OCI-LY3 (cell line): ENCODE data around the gene MIER2.

Experiments
- H2AFZ ChIP-seq: fragments of 200-600, 300-600 bp; shearing (Covaris generic); 2 replicates; pipeline ENCODE4 v1.6.0; 2014; ENCODE audit warnings: antibody characterized with exemption, low read depth, low read length
- H3K27ac ChIP-seq: fragments of 200-600, 300-600 bp; sonication (generic); 2 replicates; pipeline ENCODE4 v1.5.1; 2014; ENCODE audit warnings: mild to moderate bottlenecking, low read length, moderate library complexity, mixed read lengths
- H3K27me3 ChIP-seq: fragments of 200-600, 300-600 bp; sonication (generic); 2 replicates; pipeline ENCODE4 v1.6.1; 2014; ENCODE audit warnings: low read depth, low read length, mixed read lengths
- H3K36me3 ChIP-seq: fragments of 200-600, 300-600 bp; sonication (generic); replicated peaks from 2 replicates; pipeline ENCODE3; 2014; ENCODE audit warnings: low read depth, low read length, mixed read lengths
- H3K4me1 ChIP-seq: fragments of 300-600, 200-600 bp; sonication (generic); 2 replicates; pipeline ENCODE4 v1.6.1; 2014; ENCODE audit warnings: low read length, mixed read lengths
- H3K4me2 ChIP-seq: fragments of 200-600, 300-600 bp; sonication (generic); 2 replicates; pipeline ENCODE4 v1.6.1; 2014; ENCODE audit warnings: low read length, mixed read lengths
- H3K4me3 ChIP-seq: fragments of 300-600, 200-600 bp; sonication (generic); 2 replicates; pipeline ENCODE4 v1.5.1; 2014; ENCODE audit warnings: antibody characterized with exemption, mild to moderate bottlenecking, low read length, moderate library complexity
- H3K79me2 ChIP-seq: fragments of 300-600, 200-600 bp; shearing (Covaris generic); 2 replicates; pipeline ENCODE4 v1.6.1; 2014; ENCODE audit warnings: mild to moderate bottlenecking, low read length, mixed read lengths
- H3K9ac ChIP-seq: fragments of 300-600, 200-600 bp; shearing (Covaris generic); 2 replicates; pipeline ENCODE4 v1.6.0; 2014; ENCODE audit warnings: mild to moderate bottlenecking, low read length, moderate library complexity
- H3K9me3 ChIP-seq: fragments of 200-600, 300-600 bp; shearing (Covaris generic); 2 replicates; pipeline ENCODE4 v1.6.1; 2014; ENCODE audit warnings: low read length, mixed read lengths; ENCODE audit not compliant: insufficient read depth
- H4K20me1 ChIP-seq: fragments of 200-600, 300-600 bp; sonication (generic); 2 replicates; pipeline ENCODE4 v1.6.1; 2016; ENCODE audit warnings: low read length, mixed read lengths; ENCODE audit not compliant: insufficient read depth
- CTCF ChIP-seq: fragments of 200-600, 300-600 bp; sonication (generic); IDR thresholded peaks from 2 replicates; pipeline ENCODE4 v1.5.1; 2014; ENCODE audit warnings: antibody characterized with exemption, low read length, low read depth
- EZH2phosphoT487 ChIP-seq: fragments of 200-600 bp; shearing (Covaris generic); IDR thresholded peaks from 2 replicates; pipeline ENCODE4 v1.6.1; 2018; ENCODE audit warnings: antibody characterized with exemption, mixed run types, low read depth

The MIER2 gene

GRCh38 chr19:375395-376110 lies 31.0 kb upstream of the MIER2 start:
- no peak overlapping the region for H2AFZ ChIP-seq
- H3K27me3 ChIP-seq: no peaks in the 10 kb centered on the region

DNA sequence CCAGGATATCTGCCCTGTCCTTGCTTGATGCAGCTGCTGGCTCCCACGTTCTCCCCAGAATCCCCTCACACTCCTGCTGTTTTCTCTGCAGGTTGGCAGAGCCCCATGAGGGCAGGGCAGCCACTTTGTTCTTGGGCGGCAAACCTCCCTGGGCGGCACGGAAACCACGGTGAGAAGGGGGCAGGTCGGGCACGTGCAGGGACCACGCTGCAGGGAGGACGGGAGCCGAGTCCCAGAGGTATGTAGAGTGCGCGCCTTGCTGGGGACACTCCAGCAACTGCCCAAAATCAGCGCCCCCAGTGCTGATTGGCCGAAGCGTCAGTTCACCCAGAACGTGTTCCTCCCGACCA lies 30.3 kb upstream of the MIER2 start:
- Histone ChIP-seq H3K27me3 (no peaks in the 10 kb centered on the region), H3K9me3 (no peaks in the 10 kb centered on the region)

More at GRCh38 chr19:375395-376110, 31.0 kb upstream of the MIER2 start:
- no peaks in the 10 kb centered on the region for H3K79me2 ChIP-seq
- no peaks in the 10 kb centered on the region for H3K36me3 ChIP-seq
- H4K20me1 ChIP-seq: no peaks in the 10 kb centered on the region
- H3K4me2 ChIP-seq: no peak overlapping the region
- H3K9me3 ChIP-seq: no peaks in the 10 kb centered on the region
- no peaks in the 10 kb centered on the region for H3K4me1 ChIP-seq
- no peak overlapping the region for H3K27ac ChIP-seq
- H3K9ac ChIP-seq: no peak overlapping the region
- H3K4me3 ChIP-seq: no peak overlapping the region
- TF ChIP-seq CTCF: no peak
- no peak for TF ChIP-seq EZH2phosphoT487

GRCh38 chr19:374183-374885 lies 29.7 kb upstream of the MIER2 start:
- Histone ChIP-seq H3K27ac (no peak overlapping the region), H3K79me2 (no peaks in the 10 kb centered on the region), H3K36me3 (no peaks in the 10 kb centered on the region), H2AFZ (no peak overlapping the region), H4K20me1 (no peaks in the 10 kb centered on the region), H3K4me1 (no peaks in the 10 kb centered on the region), H3K9ac (no peak overlapping the region), H3K4me3 (no peak overlapping the region), H3K4me2 (no peak overlapping the region), H3K9me3 (no peaks in the 10 kb centered on the region), H3K27me3 (no peaks in the 10 kb centered on the region)
- no peak for TF ChIP-seq EZH2phosphoT487
- TF ChIP-seq CTCF: no peak

More for the DNA sequence above, 30.3 kb upstream of the MIER2 start:
- H3K4me3 ChIP-seq: no peak overlapping the region
- H3K4me1 ChIP-seq: no peaks in the 10 kb centered on the region
- TF ChIP-seq EZH2phosphoT487 (no peak), CTCF (no peak)
- no peaks in the 10 kb centered on the region for H3K79me2 ChIP-seq
- H2AFZ ChIP-seq: no peak overlapping the region
- no peak overlapping the region for H3K4me2 ChIP-seq
- H3K9ac ChIP-seq: no peak overlapping the region
- H3K27ac ChIP-seq: no peak overlapping the region
- H4K20me1 ChIP-seq: no peaks in the 10 kb centered on the region
- no peaks in the 10 kb centered on the region for H3K36me3 ChIP-seq

DNA sequence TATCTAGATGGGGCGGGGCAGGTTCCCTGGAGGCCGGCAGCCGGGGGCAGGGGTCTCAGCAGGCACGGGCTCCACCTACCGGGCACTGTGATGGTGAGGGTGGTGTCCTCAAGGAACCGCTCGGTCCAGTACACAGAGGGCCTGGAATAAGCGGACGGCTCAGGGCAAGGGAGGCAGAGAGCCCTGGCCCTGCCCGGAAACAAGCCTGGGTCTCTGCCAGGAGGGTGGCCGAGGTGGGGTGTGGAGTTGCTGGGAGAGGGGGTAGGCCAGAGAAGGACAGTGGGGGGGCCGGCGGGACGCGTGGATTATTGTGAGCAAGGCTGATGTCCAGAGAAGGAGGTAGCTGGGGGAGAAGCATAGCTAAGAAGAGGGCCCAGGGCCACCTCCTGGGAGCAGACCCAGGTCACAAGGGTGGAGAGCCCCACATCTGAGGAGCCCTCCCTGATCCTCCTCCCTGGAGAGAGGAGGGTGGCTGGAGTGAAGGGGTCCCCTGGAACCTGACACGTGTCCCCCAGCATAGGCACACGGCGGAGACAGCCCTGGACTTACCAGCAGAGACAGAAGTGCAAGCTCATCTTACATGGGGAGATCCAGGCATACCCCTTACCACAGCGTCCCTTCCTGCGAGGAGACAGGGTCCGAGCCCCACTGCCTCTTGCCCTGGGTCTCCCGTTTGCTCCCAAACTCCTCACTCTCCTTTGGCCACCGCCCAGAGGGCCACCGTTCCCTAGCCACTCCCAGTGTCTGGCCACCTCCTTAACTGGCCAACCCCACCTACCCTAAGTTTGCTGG lies 29.0 kb upstream of the MIER2 start:
- Histone ChIP-seq H3K27me3 (no peaks in the 10 kb centered on the region), H3K27ac (no peak overlapping the region), H3K79me2 (no peaks in the 10 kb centered on the region), H3K9me3 (no peaks in the 10 kb centered on the region), H2AFZ (no peak overlapping the region), H3K4me2 (no peak overlapping the region), H3K4me1 (no peaks in the 10 kb centered on the region), H3K9ac (no peak overlapping the region), H3K4me3 (no peak overlapping the region), H4K20me1 (no peaks in the 10 kb centered on the region), H3K36me3 (no peaks in the 10 kb centered on the region)
- TF ChIP-seq CTCF: no peak
- TF ChIP-seq EZH2phosphoT487: no peak
